Fibroblast of skin of right quadriceps (primary cell): ENCODE results near the gene NUPR1.
"Not testable (repeated sequence)": the region's sequence is repeated elsewhere in the genome, so short reads cannot be mapped to it uniquely, and the experiment has no call there.

Experiments
- DNase-seq: peaks from one replicate; pipeline ENCODE4 v3.0.0-alpha.2; 2013

Gene NUPR1

GRCh38 chr16:28526201-28527099 lies 12.3 kb downstream of the NUPR1 start:
- DNase-seq = no peak

DNA sequence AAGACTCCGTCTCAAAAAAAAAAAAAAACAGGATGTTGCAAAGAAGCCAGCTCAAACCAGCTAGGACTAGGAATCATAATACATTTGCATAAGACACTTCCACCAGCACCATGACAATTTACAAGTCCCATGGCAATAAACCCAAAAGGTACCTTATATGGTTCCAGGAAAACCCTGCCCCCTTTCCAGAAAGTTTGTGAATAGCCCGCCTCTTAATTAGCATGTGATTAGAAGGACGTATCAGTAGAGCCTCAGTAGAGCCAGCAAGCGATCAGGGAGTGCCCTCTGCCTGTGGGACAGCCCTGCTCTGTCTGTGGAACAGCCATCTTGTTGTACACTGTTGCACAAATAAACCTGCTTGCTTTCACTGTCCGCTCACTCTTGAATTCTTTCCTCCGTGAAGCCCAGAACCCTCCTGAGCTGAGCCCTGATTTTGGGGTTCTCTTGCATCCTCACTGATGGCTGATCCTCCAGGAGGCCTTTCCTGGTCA lies 14.0 kb downstream of the NUPR1 start:
- DNase-seq = peak; percentile 25

GRCh38 chr16:28522792-28523191 lies 16.0 kb downstream of the NUPR1 start:
- DNase-seq = no peak

DNA sequence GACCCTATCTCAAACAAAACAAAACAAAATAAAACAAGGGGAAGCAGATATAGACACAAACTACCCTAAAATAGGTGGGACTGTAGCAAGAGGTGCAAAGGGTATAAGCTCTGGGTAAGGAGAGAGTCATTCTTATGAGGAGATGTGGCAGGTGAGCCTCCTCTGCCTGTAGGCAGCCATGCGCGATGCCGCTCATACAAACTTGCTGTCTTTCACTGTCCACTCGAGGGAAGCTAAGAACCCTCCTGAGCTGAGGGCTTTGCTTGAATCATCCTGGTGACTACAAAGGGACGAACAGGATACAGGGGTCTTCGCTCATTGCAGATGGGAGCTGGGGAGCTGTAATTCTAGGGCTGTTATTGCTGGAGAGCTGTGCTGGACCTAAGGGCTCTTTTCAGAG lies 17.3 kb downstream of the NUPR1 start:
- DNase-seq = no peak

- DNase-seq = no peak
These were observed 18.1 kb downstream of the NUPR1 start for GRCh38 chr16:28520672-28521071.

DNA sequence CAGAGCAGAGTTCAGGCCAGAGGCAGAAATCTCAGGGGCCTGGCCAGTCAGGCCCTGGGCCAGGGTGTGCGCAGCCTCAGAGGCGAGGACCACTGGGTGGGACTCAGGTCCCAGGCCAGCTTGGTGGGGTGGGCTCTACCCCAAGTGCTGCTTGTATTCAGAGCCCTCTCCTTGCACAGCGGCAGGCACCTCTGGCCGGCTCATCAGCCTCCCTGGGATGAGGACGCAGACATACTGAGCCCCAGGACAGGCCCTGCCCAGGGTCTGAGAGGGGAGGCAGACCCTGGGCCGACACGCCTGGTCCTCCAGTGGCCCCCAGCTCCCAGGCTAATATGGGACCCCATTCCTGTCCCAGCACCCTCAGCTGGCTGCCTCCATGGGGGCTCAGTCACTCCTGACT lies 24.5 kb downstream of the NUPR1 start:
- DNase-seq = no peak

- no peak for DNase-seq
These were observed 25.1 kb downstream of the NUPR1 start for GRCh38 chr16:28513484-28514181.

DNA sequence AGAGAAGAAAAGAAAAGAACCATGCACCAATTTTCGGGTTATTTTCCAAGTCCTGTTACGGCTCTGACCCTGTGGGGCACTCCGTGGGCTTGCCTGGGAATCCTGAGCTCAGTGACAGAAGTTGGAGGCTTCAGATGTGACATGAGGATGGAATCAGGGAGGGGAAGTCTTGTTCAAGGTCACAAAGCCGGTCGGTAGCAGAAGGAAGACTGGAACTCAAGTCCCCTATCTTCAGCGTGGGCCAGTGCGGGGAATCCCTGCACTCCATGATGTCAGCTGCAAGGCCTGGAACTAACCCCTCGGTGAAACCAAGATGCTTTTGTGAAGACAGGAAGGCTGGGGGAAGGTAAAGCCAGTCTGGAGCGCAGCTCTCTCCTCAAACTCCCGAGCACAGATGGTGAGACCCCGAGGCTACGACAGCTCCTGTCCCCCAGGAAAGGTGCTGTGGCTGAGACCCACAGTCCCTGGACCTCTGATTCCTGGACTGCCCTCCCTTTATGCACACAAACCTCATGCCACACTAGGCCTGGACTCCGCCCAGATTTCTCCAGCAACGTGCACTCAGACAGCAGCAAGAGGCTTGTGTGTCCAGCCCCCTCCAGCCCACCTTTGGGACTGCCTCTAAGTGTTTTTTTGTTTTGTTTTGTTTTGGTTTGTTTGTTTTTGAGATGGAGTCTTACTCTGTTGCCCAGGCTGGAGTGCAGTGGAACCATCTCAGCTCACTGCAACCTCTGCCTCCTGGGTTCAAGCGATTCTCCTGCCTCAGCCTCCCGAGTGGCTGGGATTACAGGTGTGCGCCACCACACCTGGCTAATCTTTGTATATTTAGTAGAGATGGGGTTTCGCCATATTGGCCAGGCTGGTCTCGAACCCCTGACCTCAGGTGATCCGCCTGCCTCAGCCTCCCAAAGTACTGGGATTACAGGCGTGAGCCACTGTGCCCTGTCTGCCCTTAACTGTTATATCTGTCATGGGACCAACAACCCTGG lies 26.7 kb downstream of the NUPR1 start:
- DNase-seq = no peak

GRCh38 chr16:28511031-28511430 lies 27.7 kb downstream of the NUPR1 start:
- DNase-seq = no peak

DNA sequence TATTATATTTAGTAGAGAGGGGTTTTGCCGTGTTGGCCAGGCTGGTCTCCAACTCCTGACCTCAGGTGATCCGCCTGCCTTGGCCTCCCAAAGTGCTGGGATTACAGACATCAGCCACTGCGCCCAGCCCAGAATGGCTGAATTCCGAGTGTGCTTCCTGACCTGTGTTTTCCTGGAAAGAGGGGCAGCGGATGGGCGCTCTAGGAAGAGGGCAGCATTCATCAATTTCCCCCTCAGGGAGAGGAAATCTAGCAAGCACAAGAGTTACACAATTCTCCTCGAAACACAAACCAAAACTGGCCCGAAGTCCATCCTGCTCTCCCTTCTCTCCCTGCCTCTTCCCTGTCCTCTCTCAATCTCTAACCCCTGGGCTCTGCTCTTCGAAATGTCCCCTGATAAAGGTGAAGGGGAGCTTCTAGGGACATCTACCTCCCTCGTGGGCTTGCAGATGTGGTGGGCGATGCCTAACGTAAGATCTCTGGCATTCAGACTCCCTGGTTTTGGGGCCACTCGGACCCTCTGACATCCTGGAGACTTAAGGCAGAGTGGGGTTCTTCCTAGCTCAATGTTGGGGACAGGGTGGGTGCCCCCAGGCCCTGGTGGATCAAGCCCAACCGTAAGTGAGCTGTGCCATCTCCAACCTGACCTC lies 33.2 kb downstream of the NUPR1 start:
- no peak for DNase-seq

DNA sequence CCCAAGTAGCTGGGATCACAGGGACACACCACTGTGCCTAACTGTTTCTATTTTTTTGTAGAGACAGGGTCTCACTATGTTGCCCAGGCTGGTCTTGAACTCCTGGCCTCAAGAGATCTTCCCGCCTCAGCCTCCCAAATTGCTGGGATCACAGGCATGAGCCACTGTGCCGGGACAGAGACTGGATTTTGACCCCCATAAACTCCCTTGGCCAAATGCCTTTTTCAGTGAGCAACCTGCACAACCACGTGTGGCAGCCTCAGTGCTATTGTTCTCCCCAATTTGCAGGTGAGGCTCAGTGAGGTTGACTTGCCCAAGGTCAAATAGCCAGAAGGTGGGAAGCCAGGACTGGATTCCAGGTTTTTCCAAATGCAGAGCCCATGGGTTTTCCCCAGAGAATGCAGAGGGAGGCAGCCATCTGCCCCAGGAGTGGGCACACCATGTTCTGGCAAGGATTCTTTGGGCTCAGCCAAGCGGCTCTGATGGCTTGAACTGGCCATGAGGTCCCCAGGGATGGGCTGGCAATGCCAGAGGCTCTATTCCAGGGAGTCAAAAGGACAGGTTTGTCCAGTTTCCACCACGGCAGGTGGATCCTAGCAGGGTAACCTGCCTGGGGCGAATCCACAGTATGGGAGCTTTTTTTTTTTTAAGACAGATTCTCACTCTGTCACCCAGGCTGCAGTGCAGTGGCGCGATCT lies 33.9 kb downstream of the NUPR1 start:
- DNase-seq = no peak

GRCh38 chr16:28503470-28504259 lies 35.1 kb downstream of the NUPR1 start:
- no peak for DNase-seq

DNA sequence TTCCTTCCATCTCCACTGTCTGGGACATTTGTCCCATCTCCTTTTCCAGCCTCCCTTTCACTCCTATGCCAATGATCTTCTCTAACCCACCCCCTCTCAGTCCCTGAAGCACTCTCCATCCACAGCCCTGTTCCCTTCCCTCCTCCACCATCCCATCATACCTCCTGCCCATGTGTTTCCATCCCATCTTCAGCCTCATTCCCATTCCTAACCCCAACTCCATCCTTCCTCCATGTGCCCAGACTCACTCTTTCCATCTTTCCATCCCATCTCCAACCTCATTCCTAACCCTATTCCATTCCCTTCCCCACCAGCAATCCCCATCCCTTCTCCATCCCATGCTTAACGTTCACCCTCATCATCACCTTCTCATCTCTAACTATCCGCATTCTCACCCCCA lies 36.5 kb downstream of the NUPR1 start:
- no peak for DNase-seq

- DNase-seq = no peak
These were observed 37.2 kb downstream of the NUPR1 start for GRCh38 chr16:28501258-28502232.

DNA sequence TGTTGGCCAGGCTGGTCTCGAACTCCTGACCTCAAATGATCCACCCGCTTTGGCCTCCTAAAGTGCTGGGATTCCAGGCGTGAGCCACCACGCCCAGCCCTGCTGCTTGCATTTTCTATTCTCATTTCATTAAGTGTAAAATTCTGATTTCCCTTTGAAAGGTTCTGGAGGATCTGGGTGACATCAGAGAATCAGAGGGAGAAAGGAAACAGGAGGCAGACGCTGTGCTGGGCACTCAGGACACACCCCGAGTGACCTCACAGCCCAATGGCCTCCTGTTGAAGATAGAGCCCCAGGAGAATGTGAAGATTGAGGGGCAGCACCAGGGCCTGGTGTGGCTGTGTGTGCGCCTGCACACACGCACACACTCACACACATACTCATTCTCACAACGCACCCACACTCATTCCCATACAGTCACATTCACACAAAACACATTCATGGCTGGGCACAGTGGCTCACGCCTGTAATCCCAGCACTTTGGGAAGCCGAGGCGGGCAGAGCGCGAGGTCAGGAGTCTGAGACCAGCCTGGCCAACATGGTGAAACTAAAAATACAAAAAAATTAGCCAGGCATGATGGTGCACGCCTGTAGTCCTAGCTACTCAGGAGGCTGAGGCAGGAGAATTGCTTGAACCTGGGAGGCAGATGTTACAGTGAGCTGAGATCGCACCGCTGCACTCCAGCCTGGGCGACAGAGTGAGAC lies 38.1 kb downstream of the NUPR1 start:
- DNase-seq = not testable (repeated sequence)

GRCh38 chr16:28499854-28500253 lies 38.9 kb downstream of the NUPR1 start:
- DNase-seq = no peak

DNA sequence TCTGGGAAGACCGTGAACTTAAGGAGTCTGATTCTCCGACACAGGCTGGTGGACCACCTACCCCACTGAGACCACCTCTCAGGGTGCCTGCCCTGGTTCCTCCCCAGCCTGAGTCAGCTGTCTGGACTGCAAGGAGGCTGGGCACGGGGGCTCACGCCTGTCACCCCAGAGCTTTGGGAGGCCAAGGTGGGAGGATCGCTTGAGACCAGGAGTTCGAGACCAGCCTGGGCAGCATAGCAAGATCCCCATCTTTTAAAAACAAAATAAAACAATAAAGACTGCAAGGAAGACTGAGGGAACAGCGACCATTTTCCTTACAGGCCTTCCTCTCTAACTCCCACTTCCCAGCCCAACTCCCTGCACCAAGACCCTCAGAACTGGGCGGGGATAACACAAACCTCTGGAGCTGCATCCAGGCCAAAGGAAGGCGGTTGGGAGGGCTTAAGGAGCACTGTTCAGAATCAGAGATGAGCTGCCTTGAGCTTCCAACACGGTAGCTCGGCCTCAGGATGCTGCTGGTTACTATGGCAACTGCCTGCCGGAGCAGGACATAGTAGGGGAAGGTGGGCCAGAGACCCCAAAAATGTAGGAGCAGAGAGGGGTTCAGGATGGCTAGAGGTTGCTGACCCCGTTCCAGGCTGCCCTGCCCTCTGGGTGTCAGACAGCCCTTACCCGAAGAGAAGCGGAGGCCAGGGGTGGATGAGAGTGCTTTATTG lies 40.0 kb downstream of the NUPR1 start:
- DNase-seq = no peak
